Measurements from ENCODE around the gene PAPLN.

The PAPLN gene

DNA sequence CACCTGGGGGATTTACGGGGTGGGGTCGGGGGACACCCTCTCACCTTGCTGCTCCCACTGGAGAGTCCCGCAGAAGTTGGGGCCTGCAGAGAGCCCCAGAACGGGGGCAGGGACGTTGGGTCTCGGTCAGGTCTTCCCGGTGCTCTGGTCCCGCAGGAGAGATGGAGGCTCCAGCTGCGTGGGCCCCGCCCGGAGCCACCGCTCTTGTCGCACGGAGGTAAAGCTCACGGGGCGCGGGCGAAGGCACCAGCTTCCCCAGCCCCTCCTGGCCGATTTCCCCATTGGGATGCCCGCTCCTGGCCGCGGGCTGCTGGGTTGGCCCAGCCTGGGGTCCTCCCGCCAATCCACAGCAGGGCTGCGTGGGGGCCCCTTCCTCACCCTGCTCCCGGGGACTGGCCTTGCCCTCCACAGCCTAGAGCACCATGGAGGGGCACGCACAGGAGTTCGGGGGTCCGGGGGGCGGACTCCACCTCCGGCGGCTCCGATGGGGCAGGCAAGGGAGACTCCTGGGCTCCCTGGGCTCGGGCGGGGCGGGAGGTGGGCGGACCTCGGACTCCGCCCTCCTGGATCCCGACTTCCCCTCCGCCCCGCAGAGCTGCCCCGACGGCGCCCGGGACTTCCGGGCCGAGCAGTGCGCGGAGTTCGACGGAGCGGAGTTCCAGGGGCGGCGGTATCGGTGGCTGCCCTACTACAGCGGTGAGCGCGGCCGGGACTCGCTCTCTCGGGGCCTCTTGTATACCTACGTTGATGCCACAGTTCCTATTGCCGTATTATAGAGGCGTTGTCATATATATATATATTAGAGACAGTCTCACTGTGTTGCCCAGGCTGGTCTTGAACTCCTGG lies 8.4 kb downstream of the PAPLN start:
- peak; percentile 8 to 9 for DNase-seq (ENCODE audit: low read depth in 2 of 2)

DNA sequence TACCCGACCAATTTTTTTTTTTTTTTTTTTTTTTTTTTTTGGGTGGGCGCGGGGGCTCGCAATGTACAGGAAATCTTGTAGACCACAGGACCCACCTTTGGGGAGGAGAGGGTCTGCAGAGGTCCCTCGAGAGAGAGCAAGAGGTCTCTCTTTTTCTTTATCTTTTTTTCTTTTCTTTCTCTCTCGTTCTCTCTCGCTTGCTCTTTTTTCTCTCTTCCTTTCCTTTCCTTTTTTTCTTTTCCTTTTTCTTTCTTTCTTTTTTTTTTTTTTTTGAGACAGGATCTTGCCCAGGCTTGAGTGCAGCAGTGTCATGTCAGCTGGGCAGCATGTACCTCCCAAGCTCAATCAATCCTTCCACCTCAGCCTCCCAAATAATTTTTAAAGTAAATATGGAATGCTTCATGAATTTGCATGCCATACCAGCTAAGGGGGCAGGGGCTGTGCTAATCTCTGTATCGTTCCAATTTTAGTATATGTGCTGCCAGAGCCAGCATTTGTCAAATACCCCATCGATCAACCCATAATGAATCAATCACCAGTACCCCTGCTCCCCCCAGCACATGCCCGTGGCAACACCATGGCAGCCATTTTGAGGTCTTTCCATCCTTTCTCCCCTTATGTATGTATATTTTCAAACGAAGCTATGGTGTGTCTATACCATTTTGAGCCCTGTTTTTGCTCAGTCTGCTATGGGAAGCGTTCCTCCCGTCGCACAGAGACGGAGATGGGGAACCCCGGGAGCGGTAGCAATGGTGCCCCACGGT lies 9.3 kb downstream of the PAPLN start:
- DNase-seq (ENCODE audit: low read depth in 2 of 2), result no peak

DNA sequence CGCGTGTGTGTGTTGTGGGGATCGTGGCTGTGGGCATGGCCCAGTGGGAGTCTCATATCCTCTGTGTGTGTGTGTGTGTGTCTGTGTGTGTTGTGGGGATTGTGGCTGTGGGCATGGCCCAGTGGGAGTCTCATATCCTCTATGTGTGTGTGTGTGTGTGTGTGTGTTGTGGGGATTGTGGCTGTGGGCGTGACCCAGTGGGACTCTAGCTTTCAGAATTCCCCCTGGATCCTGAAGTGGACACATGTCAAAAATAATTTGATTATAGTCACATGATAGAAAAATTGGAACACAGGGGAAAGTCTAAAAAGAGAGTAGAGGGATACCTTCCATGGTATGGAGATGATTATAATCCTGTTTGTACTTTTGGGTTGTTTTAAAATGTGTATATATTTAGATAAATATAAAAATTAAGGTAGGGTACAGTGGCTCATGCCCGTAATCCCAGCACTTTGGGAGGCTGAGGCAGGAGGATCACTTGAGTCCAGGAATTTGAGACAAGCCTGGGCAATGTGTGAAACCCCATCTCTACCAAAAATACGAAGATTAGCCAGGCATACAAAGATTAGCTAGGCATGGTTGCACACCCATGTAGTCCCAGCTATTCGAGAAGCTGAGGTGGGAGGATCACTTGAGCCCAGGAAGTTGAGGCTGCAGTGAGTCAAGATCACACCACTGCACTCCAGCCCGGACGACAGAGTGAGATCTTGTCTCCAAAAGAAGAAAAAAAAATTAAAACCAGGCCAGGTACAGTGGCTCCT lies 11.0 kb downstream of the PAPLN start:
- no peak for DNase-seq (ENCODE audit: low read depth in 2 of 2)

DNA sequence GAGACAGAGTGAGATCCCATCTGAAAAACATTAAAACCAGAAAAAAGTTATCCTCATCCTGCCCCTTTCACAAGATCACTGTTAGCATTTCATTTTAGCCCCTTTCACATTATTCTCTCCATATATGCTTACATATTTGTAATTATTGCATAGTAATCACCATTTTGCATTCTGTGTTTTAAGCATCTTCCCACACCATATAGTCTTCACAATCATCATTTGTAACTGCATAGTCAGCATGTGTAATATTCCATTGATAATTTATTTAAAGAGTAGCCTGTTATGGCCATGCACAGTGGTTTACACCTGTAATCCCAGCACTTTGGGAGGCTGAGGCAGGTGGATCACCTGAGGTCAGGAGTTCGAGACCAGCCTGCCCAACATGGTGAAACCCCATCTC lies 11.8 kb downstream of the PAPLN start:
- DNase-seq (ENCODE audit: low read depth in 2 of 2), result no peak

DNA sequence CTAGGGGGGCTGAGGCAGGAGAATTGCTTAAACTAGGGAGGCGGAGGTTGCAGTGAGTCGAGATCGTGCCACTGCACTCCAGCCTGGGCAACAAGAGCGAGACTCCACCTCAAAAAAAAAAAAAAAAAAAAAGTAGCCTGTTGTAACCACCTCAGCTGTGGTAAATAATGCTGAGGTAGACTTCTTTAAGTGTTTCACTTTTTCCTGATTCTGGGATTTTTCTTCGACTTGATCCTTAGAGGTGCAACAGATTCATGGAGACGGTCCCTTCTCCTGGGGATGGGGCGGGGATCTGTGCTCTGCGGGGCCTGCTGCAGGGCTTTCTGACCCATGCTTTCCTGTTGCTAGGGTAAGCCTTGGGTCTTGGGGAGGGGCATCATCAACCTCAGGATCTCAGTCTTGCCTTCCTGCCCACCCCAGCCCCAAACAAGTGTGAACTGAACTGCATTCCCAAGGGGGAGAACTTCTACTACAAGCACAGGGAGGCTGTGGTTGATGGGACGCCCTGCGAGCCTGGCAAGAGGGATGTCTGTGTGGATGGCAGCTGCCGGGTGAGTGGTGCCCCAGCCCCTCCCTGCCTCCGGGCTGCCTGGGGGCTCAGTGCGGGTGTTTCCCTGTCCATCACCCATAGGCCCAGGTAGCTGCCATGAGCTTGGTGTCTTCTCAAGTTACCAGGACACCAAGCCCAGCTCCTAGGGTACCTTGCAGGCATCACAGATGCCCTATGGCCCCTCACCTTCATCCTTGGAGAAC lies 12.4 kb downstream of the PAPLN start:
- DNase-seq (ENCODE audit: low read depth in 2 of 2), result no peak

DNA sequence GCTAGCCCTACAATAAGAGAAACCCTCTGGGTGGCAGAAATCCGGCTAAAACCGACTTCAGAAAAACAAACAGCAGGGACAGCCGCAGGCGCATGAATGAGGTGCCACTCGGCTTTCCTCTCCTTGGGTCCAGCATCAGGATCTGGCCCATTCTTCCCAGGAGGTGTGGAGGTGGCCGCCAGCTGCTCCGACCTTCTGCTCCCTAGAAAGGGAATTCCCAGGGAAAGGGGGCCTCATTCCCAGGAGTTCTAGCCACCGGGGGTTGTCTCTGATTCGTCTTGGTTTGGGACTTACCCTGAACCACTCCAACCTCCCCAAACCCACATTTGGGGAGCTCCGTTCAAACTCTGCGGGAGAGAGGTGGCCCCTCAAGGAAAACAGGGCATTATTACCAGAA lies 13.0 kb downstream of the PAPLN start:
- DNase-seq (ENCODE audit: low read depth in 2 of 2), result no peak

DNA sequence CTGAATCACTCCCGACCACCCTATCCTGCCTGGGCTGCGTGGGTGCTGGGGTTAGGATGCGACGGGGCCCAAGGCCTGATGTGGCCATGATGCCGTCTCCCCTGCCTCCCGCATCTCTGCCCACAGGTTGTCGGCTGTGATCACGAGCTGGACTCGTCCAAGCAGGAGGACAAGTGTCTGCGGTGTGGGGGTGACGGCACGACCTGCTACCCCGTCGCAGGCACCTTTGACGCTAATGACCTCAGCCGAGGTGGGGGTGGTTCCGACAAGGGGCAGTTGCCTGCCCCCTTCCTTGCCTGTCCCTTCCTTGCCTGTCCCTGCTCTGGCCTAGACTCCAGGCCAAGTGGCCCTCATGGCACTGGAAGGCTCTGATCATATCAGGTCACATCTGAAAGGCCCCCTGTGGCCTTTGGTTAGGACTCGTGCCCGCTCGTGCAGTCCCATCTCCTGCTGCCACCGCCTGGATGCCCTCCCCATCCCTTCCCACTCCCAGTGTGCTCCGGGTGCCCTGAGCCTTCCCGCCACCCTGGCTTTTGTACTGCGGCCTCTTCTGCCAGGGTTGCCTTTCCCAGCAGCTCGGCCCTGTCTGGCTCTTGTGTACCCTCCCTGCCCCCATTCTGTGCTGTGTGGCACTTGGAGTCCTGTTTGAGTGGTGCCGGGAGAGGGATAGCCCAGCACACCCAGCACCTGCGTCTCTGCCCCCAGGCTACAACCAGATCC lies 13.6 kb downstream of the PAPLN start:
- DNase-seq (ENCODE audit: low read depth in 2 of 2), result no peak

DNA sequence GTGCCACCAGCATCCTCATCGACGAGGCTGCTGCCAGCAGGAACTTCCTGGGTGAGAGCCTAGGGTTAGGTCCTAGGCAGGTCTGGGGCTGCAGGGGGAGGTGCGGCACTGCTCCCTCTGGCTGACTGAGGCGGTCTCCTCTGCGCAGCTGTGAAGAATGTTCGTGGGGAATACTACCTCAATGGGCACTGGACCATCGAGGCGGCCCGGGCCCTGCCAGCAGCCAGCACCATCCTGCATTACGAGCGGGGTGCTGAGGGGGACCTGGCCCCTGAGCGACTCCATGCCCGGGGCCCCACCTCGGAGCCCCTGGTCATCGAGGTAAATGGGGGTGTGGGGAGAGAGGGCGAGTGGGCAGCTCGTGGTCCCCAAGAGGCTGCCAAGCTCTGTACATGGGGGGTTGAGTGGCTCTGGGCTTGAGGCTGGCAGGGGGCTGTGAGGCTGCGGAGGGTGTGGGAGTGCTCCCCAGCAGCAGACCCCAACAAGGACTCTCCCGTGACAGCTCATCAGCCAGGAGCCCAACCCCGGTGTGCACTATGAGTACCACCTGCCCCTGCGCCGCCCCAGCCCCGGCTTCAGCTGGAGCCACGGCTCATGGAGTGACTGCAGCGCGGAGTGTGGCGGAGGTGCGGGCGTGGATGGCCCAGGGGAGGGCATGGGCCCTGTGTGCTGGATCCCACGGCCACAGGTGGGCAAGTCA lies 14.4 kb downstream of the PAPLN start:
- no peak for DNase-seq (ENCODE audit: low read depth in 2 of 2)

DNA sequence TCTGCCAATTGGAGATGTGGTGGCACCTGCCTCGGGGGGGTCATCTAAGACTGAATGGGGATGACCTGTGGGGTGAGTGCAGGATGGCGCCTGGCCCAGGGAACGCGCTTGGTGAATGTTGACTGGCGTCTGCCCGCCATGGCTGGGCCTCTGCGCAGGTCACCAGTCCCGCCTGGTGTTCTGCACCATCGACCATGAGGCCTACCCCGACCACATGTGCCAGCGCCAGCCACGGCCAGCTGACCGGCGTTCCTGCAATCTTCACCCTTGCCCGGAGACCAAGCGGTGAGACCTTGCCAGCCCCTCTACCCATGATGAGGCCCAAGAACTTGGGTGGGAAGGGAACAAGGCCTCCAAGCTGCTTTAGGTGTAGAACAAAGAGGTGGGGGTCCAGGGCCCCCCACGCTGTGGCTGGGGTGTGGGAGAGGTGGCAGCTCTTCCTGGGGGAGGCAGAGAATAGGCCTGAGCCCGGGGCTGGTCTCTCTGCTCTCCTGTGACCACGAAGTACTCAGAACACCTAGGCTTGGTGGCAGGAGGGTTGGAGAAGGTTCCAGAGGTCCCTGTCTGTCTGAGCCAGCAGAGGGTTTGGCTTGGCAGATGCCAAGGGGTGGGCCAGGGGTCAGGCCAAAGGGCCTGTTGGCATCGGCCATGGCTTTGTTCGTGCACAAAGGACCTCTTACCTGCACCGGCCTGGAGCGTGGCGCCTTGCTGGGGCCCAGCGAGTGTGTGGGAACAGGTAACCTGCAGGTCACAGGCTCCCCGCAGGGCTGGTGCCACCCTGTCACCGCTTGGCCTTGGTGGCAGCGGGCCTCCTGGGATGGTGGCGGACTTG lies 15.4 kb downstream of the PAPLN start:
- DNase-seq (ENCODE audit: low read depth in 2 of 2), result no peak

DNA sequence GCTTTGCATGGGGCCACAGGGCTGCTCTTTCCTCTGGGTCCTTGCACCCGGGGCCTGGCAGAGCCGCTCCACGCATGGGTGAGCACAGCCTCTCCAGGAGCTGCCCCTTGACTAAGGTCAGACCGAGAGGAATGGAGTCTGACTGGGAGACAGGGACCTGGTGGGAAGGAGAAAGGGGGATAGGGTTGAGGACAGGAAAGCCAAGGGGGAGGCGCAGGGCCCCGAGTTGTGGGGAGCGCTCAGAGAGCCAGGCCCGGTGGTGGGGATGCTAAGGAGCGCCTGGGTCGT lies 16.0 kb downstream of the PAPLN start:
- DNase-seq (ENCODE audit: low read depth in 2 of 2), result no peak

DNA sequence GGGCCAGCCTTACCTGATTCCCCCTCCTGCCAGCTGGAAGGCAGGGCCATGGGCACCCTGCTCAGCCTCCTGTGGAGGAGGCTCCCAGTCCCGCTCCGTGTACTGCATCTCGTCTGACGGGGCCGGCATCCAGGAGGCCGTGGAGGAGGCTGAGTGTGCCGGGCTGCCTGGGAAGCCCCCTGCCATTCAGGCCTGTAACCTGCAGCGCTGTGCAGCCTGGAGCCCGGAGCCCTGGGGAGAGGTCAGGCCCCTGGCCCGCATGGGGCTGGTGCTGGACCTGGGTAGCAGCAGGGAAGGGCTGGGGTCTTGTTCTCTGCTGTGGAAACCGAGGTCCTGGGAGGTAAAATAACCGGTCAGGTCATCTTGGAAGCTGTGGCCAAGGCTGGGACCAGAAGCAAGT lies 16.4 kb downstream of the PAPLN start:
- DNase-seq (ENCODE audit: low read depth in 2 of 2), result no peak

DNA sequence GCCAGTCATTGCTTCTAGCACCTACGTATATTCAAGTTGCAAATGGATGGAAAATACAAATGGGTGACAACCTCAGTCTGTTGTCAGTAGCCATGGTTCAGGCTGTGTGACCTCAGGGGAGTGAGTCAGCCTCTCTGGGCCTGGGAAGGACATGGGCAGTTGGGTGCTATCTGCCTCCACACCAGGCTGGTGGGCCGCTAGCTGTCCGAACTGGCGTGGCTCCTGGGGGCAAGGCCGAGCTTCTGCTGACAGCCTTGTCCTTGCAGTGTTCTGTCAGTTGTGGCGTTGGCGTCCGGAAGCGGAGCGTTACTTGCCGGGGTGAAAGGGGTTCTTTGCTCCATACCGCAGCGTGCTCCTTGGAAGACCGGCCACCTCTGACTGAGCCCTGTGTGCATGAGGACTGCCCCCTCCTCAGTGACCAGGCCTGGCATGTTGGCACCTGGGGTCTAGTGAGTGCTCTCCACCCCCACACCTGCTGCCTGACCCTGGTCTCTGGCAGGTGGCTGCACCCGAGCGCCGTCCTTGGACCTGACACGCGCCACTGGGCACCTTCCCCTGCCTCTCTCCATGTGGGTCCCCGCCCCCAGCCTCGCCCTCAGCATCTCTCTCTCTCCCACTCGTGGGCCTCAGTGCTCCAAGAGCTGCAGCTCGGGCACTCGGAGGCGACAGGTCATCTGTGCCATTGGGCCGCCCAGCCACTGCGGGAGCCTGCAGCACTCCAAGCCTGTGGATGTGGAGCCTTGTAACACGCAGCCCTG lies 17.1 kb downstream of the PAPLN start:
- no peak for DNase-seq (ENCODE audit: low read depth in 2 of 2)

DNA sequence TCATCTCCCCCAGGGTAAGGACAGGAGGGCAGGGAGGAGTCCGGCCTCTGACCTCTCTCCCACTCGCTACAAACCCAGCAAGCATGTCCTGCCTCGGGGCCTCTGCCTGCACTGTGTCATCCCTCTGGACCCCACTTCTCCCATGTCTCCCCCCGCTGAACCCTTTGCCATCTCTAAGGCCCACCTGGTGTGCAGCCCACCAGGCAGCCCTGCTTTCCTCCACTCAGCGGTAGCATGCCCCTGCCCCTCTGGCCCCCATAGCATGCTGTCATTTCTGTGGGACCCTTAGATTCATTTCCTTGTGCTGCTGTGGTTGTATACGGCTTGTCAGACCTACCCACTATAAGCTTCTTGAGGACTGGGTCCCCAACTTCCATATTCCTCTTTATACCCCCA lies 17.7 kb downstream of the PAPLN start:
- DNase-seq (ENCODE audit: low read depth in 2 of 2), result no peak

DNA sequence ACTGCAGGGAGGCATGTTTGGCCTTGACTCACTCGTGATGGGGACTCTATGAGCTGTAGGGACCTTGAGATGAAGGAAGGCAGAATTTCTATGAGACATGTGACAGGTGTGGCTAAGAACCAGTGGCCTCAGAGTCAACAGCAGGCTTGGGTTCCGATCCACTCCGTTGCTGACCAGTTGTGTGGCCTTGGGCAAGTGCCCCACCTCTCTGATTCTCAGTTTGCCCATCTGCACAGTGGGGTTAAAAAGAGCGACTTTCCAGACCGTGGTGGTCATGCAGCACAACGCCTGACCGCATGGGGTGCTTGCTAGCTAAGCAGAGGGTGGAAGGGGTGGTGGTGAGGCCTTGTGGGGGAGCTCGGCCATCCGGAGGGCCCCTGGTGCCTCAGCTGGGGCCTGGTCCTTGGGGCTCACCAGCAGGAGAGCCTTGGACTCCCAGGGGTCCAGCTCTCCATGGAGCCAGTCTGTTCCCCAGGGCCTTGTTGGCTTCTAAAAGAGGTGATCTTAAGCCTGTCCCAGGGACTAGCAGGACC lies 18.5 kb downstream of the PAPLN start:
- DNase-seq (ENCODE audit: low read depth in 2 of 2), result no peak

DNA sequence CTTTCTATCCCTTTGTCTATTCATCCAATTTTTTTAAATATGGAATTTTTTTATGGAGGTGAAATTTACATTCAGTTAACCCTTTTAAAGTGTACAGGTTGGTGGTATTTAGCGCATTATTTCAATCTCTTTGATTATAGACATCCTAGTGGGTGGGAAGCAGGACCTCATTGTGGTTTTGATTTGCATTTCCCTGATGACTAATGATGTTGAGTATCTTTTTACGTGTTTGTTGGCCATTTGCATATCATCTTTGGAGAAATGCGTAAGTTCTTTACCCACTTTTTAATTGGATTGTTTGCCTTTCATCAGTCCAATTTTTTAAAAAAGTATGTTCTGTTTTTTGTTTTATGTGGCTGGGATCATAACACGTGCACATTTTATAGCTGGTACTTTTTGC lies 20.8 kb downstream of the PAPLN start:
- no peak for DNase-seq (ENCODE audit: low read depth in 2 of 2)

DNA sequence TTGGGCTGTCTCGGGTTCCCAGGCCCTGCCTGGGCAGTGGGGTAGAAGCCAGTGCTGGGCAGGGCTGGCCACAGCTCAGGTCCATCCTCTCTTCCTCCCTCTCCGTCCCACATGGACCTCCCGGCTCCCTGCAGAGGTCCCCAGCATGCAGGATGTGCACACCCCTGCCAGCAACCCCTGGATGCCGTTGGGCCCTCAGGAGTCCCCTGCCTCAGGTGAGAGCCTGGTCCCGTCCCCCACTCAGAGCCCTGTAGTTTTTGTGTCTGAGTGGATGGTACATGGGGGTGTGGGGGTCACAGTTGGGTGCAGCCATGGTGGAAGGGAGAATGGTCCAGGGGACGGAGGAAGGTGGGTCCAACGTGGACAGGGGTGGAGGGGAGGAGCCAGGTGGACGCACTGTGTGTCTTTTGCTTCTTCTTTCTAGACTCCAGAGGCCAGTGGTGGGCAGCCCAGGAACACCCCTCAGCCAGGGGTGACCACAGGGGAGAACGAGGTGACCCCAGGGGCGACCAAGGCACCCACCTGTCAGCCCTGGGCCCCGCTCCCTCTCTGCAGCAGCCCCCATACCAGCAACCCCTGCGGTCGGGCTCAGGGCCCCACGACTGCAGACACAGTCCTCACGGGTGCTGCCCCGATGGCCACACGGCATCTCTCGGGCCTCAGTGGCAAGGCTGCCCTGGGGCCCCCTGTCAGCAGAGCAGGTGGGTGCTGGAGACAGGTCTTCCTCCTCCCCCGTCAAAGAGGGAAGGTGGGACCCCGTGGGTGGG lies 21.7 kb downstream of the PAPLN start:
- no peak for DNase-seq (ENCODE audit: low read depth in 2 of 2)

DNA sequence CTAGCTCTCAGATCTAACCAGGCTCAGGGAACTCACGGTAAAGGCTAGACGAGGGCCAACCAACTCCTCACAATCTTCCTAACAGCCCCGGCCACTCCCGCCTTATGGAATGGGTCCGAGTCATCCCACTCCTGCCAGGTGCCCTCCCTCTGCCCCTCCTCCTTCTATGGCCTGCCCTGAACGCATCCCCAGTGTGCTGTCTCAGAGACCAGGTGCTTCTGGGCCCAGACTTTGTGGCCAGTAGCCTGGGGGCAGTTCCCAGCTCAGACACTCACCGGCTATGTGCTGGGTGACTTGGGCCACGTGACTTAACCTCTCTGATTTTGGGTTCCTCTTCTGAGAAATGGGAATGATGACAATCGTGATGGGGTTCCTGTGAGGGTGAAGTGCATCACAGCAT lies 22.5 kb downstream of the PAPLN start:
- DNase-seq (ENCODE audit: low read depth in 2 of 2), result no peak

DNA sequence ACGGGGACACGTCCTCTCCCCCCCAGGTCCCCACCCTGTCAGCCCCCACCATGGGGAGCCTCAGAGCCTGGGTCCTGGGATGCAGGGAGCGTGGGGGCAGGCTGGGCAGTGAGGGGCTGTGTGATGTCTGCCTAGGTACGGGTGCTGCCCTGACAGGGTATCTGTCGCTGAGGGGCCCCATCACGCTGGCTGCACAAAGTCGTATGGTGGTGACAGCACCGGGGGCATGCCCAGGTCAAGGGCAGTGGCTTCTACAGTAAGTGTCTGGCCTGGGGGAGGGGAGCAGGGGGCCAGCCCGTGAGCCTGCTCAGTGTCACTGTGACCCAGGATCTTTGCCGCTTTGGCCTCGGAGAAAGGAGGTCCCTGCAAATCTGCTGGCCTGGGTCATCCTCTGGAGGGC lies 23.3 kb downstream of the PAPLN start:
- DNase-seq (ENCODE audit: low read depth in 2 of 2), result no peak

Measured in stimulated activated CD8-positive, alpha-beta memory T cell treated with anti-CD3 and anti-CD28 coated beads, Interleukin-15, amount 100 ng/mL, for 4 hours (primary cell).